SK-N-DZ (cell line): ENCODE results near the gene CYP4Z1.
"Not testable (repeated sequence)": the region's sequence is repeated elsewhere in the genome, so short reads cannot be mapped to it uniquely, and the experiment has no call there.

ENCODE experiments used
- DNase-seq: peaks from one replicate; pipeline ENCODE4 v3.0.0-alpha.2; 2015; ENCODE audit warnings: low spot score

Gene CYP4Z1

GRCh38 chr1:47128221-47128620 lies 61.2 kb downstream of the CYP4Z1 start:
- DNase-seq, result no peak

GRCh38 chr1:47128854-47129253 lies 61.8 kb downstream of the CYP4Z1 start:
- not testable (repeated sequence) for DNase-seq

DNA sequence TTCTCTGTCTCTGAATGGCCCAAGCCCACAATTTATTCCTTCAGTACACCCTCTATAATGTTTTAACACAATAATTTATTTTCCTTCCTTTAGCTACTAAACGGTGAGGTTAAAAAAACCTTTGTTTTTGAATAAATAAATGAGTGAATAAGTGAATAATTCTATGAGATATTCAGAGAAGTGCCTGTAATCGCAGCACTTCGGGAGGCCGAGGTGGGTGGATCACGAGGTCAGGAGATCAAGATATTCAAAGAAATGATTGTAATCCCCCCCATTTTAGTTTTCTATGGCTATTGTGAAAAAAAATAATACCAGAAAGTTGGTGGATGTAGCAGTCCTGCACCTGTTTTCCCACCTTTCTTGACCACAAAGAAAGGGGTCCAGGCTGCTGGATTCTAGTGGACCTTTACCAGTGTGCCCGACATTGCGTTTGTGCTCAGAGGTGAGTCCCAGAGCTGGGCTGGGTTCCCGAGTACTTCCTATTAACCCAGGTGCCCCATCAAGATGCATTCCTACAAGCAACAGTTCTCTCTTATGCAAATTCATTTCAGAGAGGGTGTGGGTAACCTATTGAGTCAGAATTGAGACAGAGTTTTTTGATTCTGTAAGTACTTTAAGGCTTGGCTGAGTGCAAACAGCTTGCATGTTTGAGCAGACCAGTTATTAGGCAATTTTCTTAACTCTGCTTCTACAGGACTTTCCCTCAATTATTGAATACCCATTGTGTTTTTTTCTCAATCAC lies 62.6 kb downstream of the CYP4Z1 start:
- DNase-seq, result not testable (repeated sequence)

GRCh38 chr1:47132665-47133064 lies 65.6 kb downstream of the CYP4Z1 start:
- not testable (repeated sequence) for DNase-seq

DNA sequence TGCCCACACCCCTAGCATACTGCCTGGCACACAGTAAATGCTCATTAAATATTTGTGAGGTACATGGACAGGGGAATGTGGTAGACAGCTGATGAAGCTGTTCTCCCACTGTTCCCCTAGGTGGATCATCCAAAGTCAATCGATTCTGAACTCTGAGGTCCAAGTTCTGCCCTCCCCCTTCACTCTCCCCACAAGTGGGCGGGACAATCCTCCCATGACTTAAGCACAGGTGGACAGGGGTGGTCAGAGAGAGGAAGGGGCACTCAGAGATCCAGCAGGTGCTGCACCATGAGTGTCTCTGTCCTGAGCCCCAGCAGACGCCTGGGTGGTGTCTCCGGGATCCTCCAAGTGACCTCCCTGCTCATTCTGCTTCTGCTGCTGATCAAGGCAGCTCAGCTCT lies 70.2 kb downstream of the CYP4Z1 start, which contains the start of gene CYP4A22:
TSS of gene CYP4A22 (plus strand) at position 244 of the 400 bp plus-strand sequence. CDS start at position 289, 45 bp downstream.
- no peak for DNase-seq

DNA sequence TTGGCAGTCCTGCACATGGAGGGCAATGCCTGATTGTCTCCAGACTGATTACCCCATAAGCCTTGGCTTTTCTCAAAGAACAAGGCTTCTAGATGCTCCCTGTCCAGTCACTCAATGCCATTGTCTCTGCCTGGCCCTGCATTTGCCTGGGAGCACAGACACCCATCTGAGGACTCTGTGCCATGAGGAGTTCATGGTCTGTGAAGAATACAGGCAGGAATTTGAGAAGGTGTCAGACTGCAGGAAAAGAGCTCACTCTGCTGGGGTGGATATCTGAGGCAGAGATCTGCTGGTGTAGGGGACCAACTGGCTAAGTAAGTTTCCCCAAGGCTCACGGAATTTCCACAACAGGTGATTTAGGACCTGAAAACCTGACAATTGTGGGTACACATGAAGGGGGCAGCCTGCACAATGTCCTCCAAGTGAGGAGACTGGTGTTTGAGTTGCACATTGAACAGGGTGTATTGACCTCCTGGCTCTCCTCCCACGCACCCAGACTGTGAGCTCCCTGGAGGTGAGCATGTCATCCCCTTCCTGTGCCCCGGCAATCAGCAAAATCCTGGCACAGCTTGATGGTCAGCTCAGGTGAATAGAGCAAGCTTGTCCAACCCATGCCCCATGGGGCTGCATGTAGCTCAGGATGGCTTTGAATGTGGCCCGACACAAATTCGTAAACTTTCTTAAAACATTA lies 71.0 kb downstream of the CYP4Z1 start:
- DNase-seq, result no peak

DNA sequence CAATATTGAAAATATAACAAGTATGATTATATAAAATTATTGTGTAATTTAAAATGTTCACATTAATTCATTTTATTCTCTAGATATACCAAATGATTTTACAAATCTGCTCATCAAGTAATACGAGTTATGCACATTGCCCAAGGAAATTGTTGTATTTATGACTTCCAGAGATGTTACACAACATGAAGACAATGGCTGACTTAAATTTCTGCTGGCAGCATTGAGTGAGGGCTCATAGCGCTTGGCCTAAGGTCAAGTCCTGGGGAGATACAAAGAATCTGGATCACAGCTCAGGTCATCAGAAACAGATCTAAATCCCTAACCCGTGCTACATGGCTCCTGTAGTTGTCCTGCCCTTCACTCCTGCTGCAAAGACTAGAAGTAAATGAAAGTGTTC lies 73.3 kb downstream of the CYP4Z1 start:
- DNase-seq, result not testable (repeated sequence)

GRCh38 chr1:47143654-47144053 lies 76.6 kb downstream of the CYP4Z1 start:
- DNase-seq, result not testable (repeated sequence)

DNA sequence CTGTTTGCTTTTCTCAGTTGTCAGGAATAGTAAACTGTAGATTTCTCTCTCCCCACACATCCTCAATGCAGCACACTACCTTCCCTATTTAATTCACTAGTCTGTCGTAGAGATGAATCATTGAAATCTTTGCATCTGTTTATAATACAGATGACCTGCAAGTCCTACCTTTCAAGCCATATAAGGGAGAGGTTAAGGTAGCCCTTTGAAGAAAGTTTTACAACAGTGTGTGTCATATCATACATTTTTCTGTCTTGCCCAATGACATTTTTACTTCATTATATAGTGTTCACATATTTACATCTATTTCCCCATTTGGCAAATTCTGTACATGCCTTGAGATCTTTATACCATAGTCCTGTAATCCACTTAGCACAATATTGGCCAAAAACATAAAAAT lies 79.5 kb downstream of the CYP4Z1 start:
- DNase-seq, result not testable (repeated sequence)

- no peak for DNase-seq
Measured at GRCh38 chr1:47147047-47147785, 80.2 kb downstream of the CYP4Z1 start.

DNA sequence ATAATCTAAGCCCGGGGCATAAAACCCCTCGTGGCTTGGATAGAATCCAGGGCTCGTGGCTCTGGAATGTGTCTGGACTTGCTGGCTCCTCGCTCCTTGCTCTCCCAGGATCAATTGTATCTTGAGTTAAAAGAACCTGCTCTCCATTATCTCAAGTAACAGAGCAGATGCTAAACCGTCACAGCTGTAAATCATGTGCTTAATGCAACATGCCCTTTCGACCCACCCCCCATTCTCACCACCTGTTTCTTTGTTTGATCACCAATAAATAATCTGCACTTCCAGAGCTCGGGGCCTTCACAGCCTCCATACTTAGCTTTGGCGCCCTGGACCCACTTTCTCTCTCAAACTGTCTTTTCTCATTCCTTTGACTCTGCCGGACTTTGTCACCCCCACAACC lies 82.1 kb downstream of the CYP4Z1 start:
- DNase-seq, result peak; percentile 11

DNA sequence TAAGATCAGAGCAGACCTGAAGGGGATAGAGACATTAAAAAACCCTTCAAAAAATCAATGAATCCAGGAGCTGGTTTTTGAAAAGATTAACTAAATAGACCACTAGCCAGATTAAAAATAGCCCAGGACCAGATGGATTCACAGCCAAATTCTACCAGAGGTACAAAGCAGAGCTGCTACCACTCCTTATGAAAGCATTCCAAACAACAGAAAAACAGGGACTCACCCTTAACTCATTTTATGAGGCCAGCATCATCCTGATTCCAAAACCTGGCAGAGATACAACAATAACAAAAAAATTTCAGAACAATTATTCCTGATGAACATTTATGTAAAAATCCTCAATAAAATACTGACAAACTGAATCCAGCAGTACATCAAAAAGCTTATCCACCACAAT lies 89.4 kb downstream of the CYP4Z1 start:
- DNase-seq, result not testable (repeated sequence)

DNA sequence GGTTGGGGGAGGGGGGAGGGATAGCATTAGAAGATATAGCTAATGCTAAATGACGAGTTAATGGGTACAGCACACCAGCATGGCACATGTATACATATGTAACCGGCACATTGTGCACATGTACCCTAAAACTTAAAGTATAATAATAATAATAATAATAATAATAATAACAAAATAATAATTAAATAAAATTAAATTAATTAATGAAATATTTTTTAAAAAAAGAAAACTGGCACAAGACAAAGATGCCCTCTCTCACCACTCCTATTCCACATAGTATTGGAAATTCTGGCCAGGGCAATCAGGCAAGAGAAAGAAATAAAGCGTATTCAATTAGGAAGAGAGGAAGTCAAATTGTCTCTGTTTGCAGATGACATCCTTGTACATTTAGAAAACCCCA lies 90.9 kb downstream of the CYP4Z1 start:
- not testable (repeated sequence) for DNase-seq

GRCh38 chr1:47160716-47161115 lies 93.7 kb downstream of the CYP4Z1 start:
- DNase-seq, result no peak

DNA sequence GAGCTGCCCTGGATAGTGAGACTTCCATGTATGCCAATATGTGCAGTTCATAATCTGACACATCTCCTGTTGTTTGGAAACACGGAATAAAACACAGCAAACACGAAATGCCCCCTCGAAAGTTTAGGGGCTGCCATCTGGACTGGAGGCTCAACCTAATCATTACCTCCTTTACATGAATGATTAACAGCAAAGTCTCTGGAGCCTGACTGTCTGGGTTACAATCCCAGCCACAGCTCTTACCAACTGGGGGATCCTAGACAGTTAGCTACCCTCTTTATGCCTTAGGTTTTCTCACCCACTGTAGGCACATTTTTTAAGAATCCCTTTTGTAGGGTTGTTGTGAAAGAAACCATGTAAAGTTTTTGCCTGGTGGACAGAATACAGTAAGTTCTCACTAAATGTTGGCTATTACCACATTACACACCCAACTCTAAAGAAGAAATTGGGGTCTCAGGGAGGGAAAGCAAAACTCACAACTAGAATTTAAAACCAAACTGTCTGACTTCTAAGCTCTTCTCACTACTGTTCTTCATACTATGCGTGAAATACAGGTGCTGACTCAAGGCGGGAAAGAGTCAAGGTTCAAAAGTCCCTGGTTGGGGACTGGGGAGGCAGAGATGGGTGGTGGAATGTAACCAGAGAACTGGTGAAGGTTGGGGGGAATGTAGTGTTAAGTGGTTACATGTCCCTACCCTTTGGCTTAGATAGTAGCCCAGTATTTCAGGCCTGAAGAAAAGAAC lies 94.4 kb downstream of the CYP4Z1 start:
- DNase-seq, result no peak

DNA sequence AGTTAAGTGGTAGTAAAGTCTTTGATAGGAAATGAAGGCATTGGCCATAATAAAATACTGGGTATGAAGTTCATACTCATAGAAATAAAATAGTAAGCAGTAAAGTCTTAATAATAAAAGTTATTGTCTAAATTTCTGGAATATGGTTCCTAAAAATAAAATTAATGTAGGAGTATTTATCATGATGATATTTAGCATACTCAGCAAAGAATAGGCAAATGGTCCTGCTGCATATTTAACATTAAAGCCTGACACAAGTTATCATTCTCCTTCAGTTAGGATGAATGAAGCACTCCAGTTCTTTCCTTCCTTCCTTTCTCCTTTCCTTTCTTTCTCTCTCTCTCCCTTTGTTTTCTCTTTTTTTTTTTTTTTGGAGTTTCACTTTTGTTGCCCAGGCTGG lies 97.5 kb downstream of the CYP4Z1 start:
- DNase-seq, result no peak
